Measurements from ENCODE around the gene LRRFIP1.

Gene LRRFIP1

DNA sequence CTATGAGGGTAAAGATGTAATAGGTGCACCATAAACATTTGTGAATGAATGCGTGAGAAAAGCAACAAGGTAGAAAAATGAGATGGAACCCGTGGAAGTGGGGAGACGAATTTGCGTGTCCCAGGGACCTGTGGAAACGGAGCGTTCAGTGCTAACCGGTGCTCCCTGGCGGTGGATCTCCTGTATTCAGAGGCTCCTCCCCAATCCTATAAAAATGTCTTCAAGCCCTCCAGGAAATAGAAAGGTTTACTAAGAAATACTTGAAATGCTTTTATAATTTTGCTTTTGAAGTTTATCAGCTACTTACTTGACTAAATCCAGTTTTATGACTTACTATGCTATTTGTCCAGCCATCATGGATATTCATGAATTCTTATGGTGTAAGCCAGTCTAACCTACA, 108.4 kb downstream of the LRRFIP1 start:
- Mint-ChIP-seq H3K9me3 (no peaks in the 10 kb centered on the region), H3K4me3 (no peak overlapping the region), H3K4me1 (peaks cover 52% of the 10 kb centered on the region), H3K36me3 (ENCODE audit: low read depth) (peaks cover 6% of the 10 kb centered on the region), H3K27ac (peak overlapping the region in 1 of 3 experiments; percentile 36), H3K27me3 (ENCODE audit: low read depth) (no peaks in the 10 kb centered on the region)
- TF ChIP-seq, protein P1, sequence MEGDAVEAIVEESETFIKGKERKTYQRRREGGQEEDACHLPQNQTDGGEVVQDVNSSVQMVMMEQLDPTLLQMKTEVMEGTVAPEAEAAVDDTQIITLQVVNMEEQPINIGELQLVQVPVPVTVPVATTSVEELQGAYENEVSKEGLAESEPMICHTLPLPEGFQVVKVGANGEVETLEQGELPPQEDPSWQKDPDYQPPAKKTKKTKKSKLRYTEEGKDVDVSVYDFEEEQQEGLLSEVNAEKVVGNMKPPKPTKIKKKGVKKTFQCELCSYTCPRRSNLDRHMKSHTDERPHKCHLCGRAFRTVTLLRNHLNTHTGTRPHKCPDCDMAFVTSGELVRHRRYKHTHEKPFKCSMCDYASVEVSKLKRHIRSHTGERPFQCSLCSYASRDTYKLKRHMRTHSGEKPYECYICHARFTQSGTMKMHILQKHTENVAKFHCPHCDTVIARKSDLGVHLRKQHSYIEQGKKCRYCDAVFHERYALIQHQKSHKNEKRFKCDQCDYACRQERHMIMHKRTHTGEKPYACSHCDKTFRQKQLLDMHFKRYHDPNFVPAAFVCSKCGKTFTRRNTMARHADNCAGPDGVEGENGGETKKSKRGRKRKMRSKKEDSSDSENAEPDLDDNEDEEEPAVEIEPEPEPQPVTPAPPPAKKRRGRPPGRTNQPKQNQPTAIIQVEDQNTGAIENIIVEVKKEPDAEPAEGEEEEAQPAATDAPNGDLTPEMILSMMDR (IDR thresholded peaks at IDR 0.05; ENCODE audit: unreplicated experiment in 3 of 3) = no peak

DNA sequence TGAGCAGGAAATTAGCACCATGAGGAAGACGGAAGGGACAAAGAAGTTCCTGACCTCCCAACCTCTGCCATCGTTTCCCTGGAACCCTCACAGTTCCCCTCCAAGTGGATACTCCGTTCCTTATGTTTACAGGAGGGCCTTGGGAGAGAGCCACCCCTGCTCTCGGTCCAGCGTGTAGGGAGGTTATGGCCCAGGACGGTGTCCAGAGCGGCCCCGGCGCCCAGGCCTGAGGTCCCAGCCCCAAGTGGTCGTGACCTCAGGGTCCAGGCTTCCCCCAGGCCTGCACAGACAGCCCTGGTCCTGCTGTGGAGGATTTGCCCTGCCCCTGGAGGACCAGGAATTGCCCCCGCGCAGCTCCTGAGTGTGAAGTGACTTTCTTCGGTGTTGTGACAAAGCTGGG, 109.4 kb downstream of the LRRFIP1 start:
- H3K4me3 Mint-ChIP-seq = no peak overlapping the region
- TF ChIP-seq, protein P1 (IDR thresholded peaks at IDR 0.05; ENCODE audit: unreplicated experiment in 3 of 3) = no peak
- peaks cover 6% of the 10 kb centered on the region for H3K36me3 Mint-ChIP-seq (ENCODE audit: low read depth)
- H3K9me3 Mint-ChIP-seq = no peaks in the 10 kb centered on the region
- H3K4me1 Mint-ChIP-seq = peaks cover 50% of the 10 kb centered on the region
- H3K27ac Mint-ChIP-seq = peak overlapping the region; percentile 43 to 81 (median 58)
- no peaks in the 10 kb centered on the region for H3K27me3 Mint-ChIP-seq (ENCODE audit: low read depth)

DNA sequence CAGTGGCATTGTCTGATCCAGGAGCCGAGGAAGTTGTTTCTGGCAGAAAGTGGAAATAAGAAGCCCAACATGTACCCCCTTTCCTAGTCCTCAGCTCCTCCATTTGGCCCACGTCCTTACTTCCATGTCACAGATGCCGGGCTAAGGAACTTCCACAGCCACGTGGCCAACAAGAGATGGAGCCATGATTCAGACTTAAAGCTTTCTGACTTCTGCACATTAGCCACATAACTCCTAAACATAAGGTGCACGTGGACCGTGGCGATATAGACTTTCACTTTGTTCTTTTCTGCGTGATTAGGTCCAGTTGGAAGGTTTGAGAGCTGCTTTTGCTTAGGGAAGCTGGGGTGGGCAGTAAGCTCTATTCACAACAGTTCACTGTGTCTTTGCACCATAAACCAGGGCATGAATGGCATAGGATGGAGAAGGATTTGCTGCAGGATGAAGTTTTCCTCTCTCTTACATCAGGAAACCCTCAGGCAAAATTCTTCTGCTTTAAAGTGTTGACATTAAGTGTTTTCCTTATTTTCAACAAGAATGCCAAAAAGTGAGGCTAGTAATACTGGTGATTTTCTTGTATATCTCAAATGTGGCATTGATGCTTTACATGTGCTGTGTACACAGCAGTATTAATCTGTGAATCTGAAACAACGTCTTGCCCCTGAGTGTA, 109.9 kb downstream of the LRRFIP1 start:
- H3K27ac Mint-ChIP-seq = peak overlapping the region in 1 of 3 experiments; percentile 73
- no peaks in the 10 kb centered on the region for H3K27me3 Mint-ChIP-seq (ENCODE audit: low read depth)

DNA sequence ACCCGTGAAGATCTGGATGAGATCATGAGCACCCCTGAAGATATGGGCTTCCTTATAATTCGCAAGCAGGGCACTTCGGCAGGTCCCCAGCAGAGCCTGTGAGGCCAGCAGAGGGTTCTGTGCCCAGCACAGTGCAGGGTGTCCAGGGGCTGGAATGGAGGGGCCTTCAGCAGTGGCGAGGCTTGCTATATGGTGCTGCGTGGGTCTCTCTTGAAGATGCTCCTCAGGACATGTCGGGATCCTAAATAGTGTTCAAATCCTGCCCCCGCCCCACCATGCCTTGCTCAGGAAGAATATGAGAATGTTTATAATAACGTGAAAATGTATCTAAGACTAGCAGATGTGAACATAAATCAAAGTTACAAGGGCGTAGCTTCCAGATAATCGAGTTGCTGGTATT, 110.9 kb downstream of the LRRFIP1 start:
- Mint-ChIP-seq H3K9me3 (no peaks in the 10 kb centered on the region), H3K27me3 (ENCODE audit: low read depth) (no peaks in the 10 kb centered on the region), H3K4me1 (peaks cover 36% of the 10 kb centered on the region), H3K27ac (no peak overlapping the region), H3K36me3 (ENCODE audit: low read depth) (peaks cover 6% of the 10 kb centered on the region), H3K4me3 (no peak overlapping the region)
- TF ChIP-seq, protein P1 (IDR thresholded peaks at IDR 0.05; ENCODE audit: unreplicated experiment in 3 of 3) = no peak

More for the DNA sequence above, 109.9 kb downstream of the LRRFIP1 start:
- Mint-ChIP-seq H3K36me3 (ENCODE audit: low read depth) (peaks cover 6% of the 10 kb centered on the region), H3K4me1 (peaks cover 45% of the 10 kb centered on the region), H3K4me3 (no peak overlapping the region), H3K9me3 (no peaks in the 10 kb centered on the region)
- TF ChIP-seq, protein P1 (IDR thresholded peaks at IDR 0.05; ENCODE audit: unreplicated experiment in 3 of 3) = no peak

DNA sequence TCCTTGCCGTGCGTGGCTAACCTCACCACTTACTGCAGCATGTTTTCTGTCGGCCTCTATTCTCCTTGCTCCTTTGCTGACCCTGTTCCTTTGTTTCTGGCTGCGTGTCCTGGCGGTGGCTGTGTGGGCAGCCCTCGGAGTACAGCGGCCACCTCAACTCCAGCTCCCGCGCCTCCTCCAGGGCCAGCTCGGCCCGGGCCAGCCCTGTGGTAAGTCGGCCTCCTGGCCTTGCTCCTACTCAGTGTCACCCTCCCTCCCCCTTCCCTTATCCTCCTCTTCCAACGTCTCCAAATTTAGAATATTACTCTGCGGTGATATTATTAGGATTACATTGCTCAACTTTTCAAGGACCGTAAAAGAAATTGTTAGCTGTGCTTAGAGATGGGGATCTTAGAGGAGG, 111.7 kb downstream of the LRRFIP1 start:
- H3K9me3 Mint-ChIP-seq = no peaks in the 10 kb centered on the region
- no peak overlapping the region for H3K4me3 Mint-ChIP-seq
- TF ChIP-seq, protein P1 (IDR thresholded peaks at IDR 0.05; ENCODE audit: unreplicated experiment in 3 of 3) = no peak
- H3K36me3 Mint-ChIP-seq (ENCODE audit: low read depth) = peaks cover 6% of the 10 kb centered on the region
- no peaks in the 10 kb centered on the region for H3K27me3 Mint-ChIP-seq (ENCODE audit: low read depth)
- peaks cover 37% of the 10 kb centered on the region for H3K4me1 Mint-ChIP-seq
- peak overlapping the region; percentile 33 to 85 (median 51) for H3K27ac Mint-ChIP-seq

DNA sequence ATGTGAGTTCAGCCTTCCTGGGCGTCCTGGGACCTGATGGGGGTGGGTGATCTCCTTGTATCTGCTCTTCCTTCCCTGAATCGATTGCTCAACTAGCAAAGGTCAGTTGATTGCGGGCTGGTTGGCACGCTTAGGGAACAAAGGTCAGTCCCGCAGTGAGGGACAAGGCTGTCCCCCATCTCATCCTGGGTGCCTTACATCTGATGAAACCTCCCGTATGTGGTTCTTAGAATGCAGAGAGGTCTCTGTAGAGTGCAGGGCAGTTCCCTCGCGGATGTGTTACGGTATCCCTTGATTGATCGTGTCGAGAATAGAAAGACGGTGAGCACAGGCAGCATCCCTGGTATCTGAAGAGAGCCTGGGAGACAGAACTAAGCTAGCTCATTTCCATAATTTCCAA, 114.8 kb downstream of the LRRFIP1 start:
- Mint-ChIP-seq H3K27me3 (ENCODE audit: low read depth) (no peaks in the 10 kb centered on the region), H3K36me3 (ENCODE audit: low read depth) (peaks cover 3% of the 10 kb centered on the region), H3K9me3 (no peaks in the 10 kb centered on the region), H3K4me3 (no peak overlapping the region), H3K4me1 (peaks cover 37% of the 10 kb centered on the region), H3K27ac (no peak overlapping the region)
- TF ChIP-seq, protein P1 (IDR thresholded peaks at IDR 0.05; ENCODE audit: unreplicated experiment in 3 of 3) = no peak
